GM12891 (cell line): Measurements from ENCODE around the gene TBRG1.

Source experiments
- POLR2A ChIP-seq: IDR thresholded peaks from 2 replicates; pipeline ENCODE4 v1.6.1; 2011; ENCODE audit warnings: low read depth, low read length, control low read depth
- POLR2AphosphoS5 ChIP-seq: IDR thresholded peaks from 2 replicates; pipeline ENCODE4 v1.6.1; 2011; ENCODE audit warnings: low read depth, low read length, control low read depth
- POU2F2 ChIP-seq: IDR thresholded peaks from 2 replicates; pipeline ENCODE4 v1.6.1; 2011; ENCODE audit warnings: low read depth, mild to moderate bottlenecking, control low read depth, low read length, moderate library complexity
- SPI1 ChIP-seq: IDR thresholded peaks from 2 replicates; pipeline ENCODE4 v1.6.1; 2011; ENCODE audit warnings: low read depth, low read length, control low read depth
- TAF1 ChIP-seq: IDR thresholded peaks from 2 replicates; pipeline ENCODE4 v1.6.1; 2011; ENCODE audit warnings: low read depth, low read length, control low read depth

GRCh38 chr11:124581817-124582216 lies 40.8 kb upstream of the TBRG1 start:
- TF ChIP-seq POLR2A, result no peak
- TF ChIP-seq POLR2AphosphoS5, result no peak
- no peak for TF ChIP-seq TAF1
- TF ChIP-seq POU2F2, result no peak
- no peak for TF ChIP-seq SPI1
